ENCODE results near the gene TMEM121.
"Not testable (repeated sequence)": the region's sequence is repeated elsewhere in the genome, so short reads cannot be mapped to it uniquely, and the experiment has no call there.

The TMEM121 gene

DNA sequence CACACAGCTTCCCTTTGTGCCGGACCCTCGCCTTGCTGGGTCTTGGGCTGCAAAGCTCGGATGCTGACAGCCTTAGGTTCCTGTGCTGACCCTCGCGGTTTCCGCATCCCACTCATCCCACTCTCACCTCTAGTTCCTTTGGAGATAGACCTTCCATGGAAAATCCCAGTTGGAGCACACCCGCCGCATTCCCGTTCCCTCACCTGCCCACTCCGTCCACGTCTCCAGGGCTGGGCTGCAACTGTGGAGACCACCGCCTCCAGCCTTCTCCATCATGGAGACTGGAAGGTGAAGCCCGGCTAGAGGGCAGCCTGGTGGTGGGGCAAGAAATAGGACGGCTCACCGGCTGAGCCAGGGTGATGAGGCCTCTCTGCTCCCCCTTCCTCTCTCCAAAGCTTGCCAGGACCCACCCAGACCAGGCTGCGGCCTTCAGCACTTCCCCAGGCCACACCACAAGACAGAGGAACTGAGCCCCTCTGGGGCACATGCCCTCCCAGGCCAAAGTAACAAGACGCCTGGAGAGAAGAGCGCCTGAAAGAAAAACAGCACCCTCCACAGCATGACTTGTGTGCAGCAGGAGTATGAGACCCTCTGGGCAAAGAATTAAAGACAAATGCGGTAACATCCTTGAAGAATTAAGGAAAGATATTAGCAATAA, 15.0 kb downstream of the TMEM121 start:
- no peak for DNase-seq (ENCODE audit: low read depth in 2 of 3, low spot score in 1 of 3)

DNA sequence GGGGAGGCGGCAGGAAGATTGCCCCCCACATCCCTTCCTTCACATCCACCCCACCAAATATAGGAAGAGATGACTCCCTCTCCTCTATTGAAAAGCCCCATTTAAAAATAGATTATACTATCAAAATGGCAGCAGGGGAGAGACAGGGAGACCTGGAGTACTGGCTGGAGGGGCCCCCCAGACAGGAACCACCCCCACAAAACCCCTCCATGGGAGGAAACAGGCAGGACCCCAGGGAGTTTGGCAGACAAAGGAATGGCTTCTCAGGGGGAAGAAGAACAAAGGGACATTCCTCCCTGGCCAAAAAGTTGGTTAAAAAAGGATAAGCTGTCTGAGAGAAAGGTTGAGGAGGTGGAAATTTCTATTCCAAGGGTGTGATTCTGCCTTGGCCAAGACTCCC, 19.3 kb downstream of the TMEM121 start:
- not testable (repeated sequence) for DNase-seq (ENCODE audit: low read depth in 2 of 3, low spot score in 1 of 3)

DNA sequence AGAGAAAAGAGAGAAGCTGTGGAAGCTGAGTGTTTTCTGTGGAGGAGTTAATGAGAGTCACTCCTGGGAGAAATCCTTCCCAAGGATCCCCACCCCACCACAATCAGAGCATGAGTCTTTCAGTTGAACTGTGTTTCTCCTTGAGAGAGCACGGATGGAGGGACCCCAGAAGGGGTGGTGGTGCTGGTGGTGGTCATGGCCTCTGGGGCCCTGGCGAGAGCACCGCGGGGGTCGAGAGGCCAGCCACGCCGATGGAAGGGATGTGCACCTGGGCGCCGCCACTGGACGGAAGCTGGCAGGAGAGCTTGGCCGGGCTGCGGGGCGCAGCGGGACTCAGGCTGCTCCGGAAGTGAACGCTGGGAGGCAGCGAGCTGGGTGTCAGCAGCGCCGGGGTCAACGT, 20.0 kb downstream of the TMEM121 start:
- not testable (repeated sequence) for DNase-seq (ENCODE audit: low read depth in 2 of 3, low spot score in 1 of 3)

DNA sequence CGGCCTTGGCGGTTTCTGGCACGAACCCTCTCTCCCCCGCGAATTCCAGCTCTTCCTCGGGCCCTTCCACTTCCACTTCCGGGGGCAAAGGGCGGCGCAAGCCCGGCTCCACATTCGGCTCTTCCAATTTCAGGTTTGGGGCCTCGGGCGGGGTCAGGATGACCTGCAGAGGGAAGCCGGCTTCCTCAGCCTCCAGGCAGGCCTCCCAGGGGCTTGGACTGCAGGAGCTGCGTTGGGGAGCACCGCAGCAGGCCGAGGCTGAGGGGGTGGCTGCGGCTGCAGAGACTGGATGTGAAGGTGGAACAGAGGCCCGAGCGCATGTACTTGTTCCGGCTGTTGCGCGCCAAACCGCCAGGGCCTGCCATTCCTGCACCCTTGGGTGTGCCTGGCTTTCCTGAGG, 20.7 kb downstream of the TMEM121 start:
- DNase-seq (ENCODE audit: low read depth in 2 of 3, low spot score in 1 of 3), result not testable (repeated sequence)

DNA sequence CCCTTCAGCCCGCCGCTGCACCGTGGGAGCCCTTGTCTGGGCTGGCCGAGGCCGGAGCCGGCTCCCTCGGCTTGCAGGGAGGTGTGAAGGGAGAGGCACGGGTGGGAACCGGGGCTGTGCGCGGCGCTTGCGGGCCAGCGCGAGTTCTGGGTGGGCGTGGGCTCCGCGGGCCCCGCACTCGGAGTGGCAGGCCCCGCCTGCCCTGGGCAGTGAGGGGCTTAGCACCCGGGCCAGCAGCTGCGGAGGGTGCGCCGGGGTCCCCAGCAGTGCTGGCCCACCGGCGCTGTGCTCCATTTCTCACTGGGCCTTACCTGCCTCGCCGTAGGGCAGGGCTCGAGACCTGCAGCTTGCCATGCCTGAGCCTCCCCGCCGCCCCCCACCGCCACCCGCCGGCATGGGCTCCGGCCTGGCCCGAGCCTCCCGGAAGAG, 21.4 kb downstream of the TMEM121 start:
- no peak for DNase-seq (ENCODE audit: low read depth in 2 of 3, low spot score in 1 of 3)

DNA sequence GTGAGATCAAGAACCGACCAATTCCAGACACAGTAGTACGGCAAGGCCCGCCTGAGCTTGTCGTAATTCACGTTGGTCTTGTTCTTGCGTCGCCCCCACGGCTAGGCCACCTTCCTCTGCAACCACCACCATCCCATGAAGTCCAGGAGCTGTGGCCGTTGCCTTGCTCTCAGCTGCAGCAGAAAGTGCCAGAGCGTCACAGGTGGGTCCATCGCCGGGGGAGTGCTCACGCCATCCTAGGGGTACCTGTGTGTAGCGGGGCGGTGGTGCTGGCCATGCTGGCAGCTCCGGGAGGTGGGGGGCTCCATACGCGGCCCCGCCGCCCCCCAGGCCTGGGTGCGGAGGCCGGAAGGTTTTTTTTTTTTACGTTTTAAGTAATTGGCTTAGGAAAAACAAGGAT, 23.1 kb downstream of the TMEM121 start:
- DNase-seq (ENCODE audit: low read depth in 2 of 3, low spot score in 1 of 3), result no peak

DNA sequence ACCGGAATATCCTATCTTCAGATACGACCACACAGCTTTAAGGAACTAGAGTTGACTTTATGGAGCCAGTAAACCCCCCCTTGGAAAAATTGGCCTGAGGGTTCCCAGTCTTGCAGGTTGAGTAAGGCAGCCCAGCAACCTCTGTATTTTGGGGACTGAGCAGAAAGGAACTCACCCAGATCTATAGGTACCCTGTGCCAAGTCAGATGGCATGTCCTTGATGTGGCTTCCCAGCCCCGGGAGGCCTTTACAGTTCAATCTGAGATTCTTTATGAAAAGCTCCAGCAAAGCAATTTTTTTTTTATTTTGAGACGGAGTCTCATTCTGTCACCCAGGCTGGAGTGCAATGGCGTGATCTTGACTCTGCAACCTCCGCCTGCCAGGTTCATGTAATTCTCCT, 27.6 kb downstream of the TMEM121 start:
- no peak for DNase-seq (ENCODE audit: low read depth in 2 of 3, low spot score in 1 of 3)

DNA sequence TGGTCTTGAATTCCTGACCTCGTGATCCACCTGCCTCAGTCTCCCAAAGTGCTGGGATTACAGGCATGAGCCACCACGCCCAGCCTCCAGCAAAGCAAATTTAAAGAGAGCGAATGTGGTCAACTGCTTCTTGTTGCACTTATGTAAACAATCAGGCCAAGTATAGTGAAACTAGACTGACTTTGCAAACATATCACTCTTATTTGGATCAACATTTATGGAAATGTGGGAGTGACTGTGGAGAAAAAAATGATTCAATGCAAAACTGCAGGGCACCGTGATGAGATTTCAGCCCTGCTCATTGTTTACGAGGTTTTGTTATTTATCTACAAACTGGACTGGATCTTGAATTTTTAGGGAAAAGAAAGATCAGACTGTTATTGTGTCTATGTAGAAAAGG, 28.1 kb downstream of the TMEM121 start:
- DNase-seq (ENCODE audit: low read depth in 2 of 3, low spot score in 1 of 3), result no peak

DNA sequence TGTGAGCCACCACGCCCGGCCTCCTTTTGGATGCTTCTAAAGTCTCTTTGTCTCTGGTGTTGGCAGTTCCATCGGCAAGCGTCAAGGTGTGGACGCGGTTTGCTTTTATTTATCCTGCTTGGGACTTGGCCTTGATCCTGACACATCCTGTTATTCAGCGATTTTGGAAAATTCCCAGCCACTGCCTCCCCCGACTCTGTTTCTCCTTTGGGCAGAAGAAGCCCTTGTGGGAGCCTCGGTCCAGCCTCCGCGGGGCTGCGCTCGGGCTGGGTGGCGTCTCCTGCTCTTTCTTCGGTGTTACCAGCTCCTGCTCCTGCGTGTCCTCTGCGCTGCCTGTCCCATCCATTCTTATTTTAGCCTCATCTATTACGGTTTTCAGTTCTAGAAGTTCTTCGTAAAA, 31.3 kb downstream of the TMEM121 start:
- not testable (repeated sequence) for DNase-seq (ENCODE audit: low read depth in 2 of 3, low spot score in 1 of 3)

DNA sequence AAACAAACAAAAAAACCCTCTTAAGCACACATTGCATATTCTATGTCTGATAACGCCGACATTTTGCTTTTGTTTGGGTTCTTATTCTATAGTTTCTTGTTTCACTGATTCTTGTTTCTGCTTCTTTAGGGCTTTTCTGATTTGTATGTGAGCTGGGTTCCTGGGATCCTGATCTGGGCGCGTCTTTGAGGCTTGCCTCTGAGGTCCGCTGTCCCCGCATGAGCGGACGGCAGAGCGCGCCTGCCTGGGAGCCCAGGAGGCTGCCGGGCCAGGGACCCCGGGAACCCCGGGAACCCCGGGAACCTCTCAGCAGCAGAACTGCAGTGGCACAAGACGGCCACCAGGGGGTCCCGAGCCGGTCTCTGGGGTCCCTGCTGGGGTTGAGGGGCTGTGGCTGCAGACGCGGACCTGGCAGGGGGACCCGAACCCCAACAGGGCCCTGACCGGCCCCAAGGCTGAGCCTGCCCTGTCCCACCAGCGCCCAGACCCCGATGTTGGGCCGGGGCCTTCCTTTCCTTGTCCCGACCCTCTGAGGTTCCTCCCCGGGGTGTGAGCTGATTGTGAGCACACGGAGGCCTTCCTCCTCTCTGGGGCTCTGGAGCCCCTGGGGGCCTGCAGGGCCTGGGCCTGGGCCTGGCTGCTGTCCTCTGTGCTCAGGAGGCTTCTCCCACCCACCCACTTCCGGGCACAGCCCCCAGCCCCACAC, 32.2 kb downstream of the TMEM121 start:
- not testable (repeated sequence) for DNase-seq (ENCODE audit: low read depth in 2 of 3, low spot score in 1 of 3)

DNA sequence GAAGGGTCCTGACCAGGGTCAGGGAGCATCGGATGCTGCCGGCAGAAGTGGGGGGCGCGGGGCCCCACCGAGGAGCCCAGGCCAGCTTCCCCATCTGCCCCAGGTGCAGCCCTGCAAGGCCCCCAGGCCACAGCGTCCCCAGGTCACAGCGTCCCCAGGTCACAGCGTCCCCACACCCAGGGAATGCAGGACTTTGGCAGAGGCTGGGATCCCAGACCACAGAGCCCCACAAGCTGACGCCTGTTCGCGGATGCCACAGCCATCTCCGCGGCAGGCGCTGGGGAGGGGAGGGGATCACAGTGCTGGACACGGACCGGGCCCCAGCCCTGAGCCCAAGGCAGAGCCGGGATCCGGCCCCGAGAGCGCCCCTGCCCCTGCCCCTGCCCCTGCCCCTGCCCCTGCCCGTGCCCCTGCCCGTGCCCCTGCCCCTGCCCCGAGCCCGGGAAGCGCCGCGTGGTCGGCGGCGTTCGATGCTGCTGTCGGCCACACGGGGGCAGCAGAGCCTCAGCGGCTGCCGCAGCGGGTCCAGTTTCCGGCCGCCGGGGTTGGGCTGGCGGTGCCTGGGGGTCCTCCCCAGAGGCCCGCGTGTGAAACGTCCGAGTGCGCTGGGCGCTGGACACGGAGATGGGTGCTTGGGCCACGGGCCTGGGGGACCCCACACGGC, 33.1 kb downstream of the TMEM121 start:
- not testable (repeated sequence) for DNase-seq (ENCODE audit: low read depth in 2 of 3, low spot score in 1 of 3)

DNA sequence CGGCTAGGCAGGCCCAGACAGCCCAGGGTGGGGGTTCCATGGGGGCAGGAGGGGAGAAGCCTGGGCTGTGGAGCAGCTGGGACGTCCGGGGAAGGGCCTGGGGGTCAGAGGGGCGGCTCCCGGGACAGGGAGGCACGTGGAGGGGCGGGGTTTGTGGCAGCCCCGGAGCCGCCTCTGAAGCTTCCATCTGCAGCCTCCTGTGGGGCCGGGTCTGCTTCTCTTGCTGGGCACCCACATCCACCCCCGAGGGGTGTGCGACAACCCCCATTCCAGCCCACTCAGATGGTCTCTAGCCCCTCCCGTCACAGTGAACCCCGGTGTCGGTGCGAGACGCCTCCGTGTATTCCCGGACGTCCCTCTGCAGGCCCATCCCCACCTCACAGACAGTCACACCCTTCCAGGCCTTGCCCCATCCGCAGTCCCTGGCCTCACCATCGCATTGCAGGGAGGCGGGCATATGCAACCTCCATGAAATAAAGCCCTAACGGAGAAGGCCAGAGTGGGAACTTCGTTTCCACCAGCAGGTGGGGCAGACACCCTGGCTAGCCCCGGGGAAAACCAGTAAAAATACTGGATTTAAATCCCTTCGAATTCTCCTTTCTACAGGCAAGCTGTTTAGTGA, 33.8 kb downstream of the TMEM121 start:
- not testable (repeated sequence) for DNase-seq (ENCODE audit: low read depth in 2 of 3, low spot score in 1 of 3)

DNA sequence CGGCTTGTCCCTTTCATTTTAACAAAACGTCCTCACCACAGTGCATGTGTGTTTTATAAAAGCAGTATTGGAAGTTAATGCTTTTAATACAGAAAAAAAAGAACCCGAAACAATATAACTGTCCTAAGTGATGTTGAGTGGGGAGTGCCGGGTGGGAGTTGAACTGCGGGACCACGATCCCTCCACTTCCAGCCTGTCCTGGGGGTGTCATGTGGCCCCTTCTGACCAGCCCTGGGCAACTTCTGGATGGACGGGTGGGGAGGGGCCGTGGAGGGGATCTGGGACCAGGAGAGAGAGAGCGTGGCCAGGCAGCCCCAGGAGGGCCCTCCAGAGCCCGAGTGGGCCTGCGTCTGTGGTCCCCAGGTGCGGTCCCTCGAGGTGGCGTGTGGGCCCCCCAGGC, 35.0 kb downstream of the TMEM121 start:
- DNase-seq (ENCODE audit: low read depth in 2 of 3, low spot score in 1 of 3), result not testable (repeated sequence)

DNA sequence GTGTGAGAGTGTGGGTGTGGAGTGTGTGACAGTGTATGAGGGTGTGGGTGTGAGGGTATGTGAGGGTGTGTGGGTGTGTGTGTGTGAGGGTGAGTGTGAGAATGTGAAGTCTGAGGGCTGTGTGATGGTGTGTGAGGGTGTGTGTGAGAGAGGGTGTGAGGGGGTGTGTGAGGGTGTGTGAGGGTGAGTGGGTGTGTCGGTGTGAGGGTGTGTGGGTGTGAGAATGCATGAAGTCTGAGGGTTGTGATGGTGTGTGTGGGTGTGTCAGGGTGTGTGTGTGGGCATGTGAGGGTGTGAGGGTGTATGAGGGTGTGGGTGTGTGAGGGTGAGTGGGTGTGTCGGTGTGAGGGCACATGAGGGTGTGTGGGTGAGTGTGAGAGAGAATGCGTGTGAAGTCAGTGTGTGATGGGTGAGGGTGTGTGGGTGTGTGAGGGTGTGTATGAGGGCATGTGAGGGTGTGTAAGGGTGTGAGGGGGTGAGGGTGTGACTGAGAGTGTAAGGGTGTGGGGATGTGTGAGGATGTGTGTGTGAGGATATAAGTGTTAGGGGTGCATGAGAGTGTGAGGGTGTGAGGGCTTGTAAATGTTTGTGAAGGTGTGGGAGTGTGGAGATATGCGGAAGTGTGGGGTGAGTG, 36.4 kb downstream of the TMEM121 start:
- no peak for DNase-seq (ENCODE audit: low read depth in 2 of 3, low spot score in 1 of 3)

DNA sequence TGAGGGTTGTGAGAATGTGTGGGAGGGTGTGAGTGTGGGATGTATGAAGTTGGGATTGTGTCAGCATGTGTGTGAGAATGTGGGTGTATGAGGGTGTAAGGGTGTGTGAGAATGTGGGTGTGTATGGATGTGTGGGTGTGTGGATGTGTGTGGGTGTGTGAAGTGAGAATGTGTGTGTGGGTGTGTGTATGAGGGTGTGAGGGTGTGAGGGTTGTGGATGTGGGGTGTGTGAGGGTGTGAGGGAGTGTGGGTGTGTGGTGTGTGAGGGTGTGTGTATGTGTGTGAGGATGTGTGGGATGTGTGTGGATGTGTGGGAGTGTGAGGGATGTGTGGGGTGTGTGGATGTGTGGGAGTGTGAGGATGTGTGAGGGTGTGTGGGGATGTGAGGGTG, 37.0 kb downstream of the TMEM121 start:
- no peak for DNase-seq (ENCODE audit: low read depth in 2 of 3, low spot score in 1 of 3)

DNA sequence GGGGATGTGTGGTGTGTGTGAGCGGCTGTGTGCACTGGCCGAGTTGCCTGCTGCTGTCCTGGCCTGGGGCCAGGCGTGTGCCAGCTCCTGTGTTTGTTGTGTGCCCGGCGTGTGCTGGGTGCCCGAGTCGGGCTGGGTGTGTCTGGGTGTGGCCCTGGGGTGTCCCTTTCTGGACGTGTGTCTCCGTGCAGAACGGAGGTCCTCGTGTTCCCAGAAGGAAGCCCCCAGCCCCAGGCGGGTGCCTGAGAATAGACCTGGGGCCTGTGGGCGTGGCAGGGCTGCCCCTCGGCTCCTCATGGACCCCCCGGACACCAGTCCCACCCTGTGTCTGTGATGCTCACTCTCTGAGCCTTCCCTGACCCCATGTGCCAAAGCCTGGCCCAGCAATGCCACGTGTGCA, 38.2 kb downstream of the TMEM121 start:
- not testable (repeated sequence) for DNase-seq (ENCODE audit: low read depth in 2 of 3, low spot score in 1 of 3)

DNA sequence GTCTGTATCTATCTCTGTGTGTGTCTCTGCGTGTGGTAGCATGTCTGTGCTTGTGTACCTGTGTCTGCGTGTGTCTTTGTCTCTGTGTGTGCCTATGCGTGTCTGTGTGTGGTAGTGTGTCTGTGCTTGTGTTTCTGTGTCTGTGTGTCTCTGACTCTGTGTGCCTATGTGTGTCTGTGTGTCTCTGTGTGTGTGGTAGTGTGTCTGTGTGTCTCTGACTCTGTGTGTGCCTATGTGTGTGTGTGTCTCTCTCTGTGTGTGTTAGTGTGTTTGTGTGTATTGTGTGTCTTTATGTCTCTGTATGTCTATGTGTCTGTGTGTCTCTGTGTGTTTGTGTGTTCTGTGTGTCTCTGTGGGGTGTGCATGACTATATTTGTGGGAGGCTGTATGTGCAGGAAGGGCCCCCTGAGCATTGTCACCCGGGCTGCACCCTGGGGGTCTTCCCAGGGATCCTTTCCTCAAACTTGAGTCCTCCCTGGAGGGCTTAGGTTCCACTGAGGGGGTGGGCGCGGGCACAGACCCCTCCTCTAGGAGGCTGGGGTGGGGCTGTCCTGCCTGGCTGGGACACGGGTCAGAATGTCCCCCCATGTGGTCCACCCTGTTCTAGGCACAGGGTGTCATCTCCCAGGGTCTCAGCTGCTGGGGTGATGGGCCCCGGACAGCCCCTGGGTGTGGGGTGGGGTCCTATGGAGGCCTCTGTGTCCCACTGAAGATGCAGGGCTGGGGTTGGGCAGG, 39.0 kb downstream of the TMEM121 start:
- DNase-seq (ENCODE audit: low read depth in 2 of 3, low spot score in 1 of 3), result not testable (repeated sequence)

DNA sequence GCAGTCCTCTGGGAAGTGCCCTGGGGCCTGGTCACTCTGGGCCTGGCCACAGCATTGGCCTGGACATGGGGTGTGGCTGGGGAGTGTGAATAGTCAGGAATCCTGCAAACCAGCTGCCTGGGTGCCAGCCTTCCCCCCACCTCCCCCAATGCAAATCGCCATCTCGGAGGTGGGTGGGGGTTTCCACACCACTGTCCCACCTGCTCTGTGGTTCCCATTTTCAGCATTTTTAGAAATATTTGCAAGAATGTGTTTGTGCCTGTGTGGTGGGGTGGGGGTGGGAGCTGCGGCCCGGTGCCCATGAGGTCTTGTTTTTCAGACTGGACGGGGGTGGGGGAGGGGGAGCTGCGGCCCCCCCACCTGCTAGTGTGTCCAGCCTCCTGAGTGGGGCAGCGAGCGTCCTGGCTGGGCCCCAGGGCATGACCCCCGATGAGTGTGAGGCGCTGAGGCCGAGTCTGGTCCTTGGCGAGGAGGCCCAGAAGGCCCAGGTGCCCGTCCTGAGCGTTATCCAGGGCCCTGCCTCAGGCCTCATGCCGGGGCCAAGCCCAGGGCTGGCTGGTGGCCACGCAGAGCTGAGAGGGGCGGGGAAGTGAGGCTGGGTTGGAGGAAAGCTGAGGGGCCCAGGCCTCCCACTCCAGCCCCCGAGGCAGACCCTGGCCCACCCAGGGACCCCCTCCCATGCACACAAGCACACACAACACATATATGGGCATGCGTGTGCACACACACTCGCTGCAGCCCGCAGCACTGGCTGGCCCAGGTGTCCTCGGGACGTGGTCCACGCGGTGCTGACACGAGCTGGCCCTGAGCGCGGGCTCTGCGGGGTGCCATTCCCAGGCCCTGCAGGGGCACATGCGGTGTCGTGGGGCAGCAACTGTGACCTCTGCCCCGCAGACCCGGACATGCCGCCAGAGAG, 40.1 kb downstream of the TMEM121 start:
- DNase-seq (ENCODE audit: low read depth in 2 of 3, low spot score in 1 of 3), result not testable (repeated sequence)
